GM19025 (cell line): Measurements from ENCODE around the gene SACS.
A peak's percentile ranks its signal among the peaks of the same experiment; 100 is the strongest.
"Not testable (repeated sequence)": the region's sequence is repeated elsewhere in the genome, so short reads cannot be mapped to it uniquely, and the experiment has no call there.

Source experiments
- ATAC-seq: cut with Tn5 transposase; IDR thresholded peaks from one replicate; pipeline ENCODE4 v1.9.1; 2021; ENCODE audit warnings: mild to moderate bottlenecking, low read depth, moderate library complexity; ENCODE audit not compliant: unreplicated experiment

Gene SACS

DNA sequence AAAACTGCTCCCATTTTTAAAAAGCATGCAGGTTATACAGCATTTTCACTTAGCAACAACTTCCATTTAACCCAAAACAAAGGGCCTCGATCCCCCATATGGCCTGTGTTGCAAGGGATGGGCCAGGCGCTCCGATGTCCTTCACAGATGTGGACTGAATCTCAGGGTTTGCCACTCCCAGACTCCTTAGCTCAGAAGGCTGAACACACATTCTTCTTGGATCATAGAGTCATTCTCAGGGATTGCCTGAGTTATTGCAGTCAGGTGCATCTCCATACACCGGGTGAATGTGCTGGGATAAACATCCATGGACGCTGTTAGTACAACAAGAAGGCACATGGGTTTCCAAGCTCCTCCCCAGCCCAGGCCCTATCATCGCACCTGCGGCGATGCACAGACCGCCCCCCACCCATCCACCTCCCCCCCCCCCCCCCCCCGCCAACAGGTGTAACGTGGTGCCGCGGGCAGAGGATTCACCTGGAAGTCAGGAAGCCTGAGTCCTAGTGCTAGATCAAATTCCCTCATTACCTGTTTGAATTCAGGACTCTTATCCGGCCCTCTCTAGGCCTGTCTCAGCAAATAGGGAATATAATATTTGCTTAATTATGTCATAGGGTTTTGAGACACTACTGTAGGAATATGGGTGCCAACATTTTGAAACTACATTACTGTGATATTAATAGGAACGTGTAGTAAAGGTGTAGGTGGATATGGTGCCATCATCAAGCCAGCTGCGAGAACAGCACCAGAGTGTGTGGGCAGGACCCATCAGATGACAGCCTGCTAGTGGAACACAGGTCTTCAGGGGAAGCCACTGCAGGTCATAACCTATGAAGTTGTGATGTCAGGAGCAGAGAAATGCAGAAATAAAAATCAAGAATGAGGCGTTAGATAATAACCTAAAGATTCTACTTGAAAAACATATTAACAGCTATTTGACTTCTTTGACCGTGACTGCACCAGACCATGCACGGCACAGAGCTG lies 110.9 kb downstream of the SACS start:
- no peak for ATAC-seq

DNA sequence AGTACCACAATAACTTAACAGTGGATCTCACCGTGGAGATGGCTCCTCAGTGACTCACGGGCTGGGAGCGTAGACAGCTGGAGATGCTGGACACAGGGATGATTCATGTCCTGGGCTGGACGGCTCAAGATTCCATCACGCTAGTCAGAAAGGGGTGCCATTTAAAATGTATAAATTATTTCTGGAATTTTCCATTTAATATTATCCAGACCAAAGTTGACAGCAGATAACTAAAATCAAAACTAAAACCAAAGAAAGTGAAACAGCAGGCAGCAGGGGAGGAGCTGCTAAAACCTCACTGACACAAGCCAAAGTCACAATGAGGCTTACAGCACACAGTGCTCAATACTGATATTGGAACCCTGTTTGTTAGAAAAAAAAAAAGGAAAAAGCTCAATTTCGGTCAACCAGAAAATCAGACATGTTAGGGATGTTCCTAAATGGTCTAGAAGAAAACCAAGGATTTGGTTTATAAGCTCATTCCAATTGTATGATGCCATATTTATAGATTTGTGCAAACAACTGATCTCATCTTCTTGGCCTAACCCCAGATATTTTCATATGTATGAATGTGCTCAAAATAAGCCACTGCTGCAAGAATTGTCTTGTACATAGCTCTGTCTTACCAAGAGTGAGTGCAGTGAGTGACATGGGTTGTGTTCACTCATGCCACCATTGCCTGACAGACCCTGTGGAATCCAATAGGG lies 111.8 kb downstream of the SACS start:
- ATAC-seq = peak; percentile 79

DNA sequence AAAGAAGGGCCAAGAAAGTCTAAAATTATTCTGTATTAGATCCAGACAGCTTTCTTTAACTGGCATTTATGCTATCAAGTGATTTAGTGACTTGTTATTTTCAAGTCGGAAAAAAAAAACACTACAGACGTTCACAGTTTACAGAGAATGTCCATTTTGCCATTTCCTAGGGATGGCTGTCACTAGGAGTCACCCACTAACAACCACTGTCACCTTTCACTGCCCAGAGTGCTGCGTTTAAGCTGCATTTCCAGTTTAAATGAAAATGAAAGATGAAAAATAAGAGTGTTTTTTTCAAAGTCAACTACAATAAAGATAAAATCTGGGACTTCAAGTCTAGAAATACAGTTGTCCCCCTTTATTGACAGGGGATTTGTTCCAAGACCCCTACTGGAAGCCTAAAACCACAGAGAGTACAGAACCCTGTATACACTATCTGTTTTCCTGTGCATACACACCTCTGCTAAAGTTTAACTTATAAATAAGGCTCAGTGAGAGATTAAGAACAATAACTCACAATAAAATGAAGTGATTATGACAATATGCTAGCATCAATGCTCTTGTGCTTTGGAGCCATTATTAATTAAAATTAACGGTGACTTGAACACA lies 112.5 kb downstream of the SACS start:
- peak; percentile 23 for ATAC-seq

DNA sequence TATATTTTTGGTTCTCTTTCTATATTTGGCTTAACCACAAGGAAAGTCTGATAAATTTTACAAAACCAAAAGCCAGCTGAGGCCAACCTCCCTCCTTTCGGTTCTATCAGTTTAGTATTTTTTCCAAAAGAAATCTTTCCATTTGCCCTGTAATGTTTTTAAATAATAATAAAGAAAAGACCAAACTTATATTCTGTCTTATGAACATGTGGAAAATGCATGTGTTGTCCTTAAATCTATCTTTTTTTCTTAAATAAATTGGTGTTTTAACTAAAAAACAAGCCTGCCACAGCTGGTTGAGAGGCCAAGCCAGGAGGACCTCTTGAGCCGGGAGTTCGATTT lies 113.6 kb downstream of the SACS start:
- no peak for ATAC-seq

DNA sequence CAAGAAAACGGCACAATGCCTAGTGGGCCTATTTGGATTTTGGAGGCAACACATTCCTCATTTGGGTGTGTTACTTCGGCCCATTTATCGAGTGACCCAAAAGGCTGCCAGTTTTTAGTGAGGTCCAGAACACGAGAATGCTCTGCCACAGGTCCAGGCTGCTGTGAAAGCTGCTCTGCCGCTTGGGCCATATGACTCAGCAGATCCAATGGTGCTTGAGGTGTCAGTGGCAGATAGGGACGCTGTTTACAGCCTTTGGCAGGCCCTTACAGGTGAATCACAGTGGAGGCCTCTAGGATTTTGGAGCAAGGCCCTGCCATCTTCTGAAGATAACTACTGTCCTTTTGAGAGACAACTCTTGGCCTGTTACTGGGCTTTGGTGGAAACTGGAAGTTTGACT lies 118.7 kb downstream of the SACS start:
- ATAC-seq = not testable (repeated sequence)

DNA sequence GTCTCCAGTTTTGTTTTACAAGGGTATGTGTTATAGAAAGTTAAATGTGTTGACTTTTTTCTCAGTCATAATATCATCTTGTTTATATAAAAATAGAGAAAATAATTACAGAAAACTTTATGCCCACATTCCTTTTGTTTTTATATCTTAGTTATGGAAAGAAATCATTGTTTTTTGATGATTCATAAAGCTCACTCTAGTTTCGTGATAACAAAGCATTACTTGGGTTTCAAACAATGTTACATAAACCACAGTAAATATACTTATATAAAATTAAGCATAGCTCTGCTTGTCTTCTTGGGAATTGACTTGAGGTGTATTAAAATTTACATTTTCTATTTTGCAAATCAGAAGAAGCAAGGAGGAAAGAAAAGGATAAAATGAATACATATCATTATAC lies 140.9 kb downstream of the SACS start:
- ATAC-seq = no peak

DNA sequence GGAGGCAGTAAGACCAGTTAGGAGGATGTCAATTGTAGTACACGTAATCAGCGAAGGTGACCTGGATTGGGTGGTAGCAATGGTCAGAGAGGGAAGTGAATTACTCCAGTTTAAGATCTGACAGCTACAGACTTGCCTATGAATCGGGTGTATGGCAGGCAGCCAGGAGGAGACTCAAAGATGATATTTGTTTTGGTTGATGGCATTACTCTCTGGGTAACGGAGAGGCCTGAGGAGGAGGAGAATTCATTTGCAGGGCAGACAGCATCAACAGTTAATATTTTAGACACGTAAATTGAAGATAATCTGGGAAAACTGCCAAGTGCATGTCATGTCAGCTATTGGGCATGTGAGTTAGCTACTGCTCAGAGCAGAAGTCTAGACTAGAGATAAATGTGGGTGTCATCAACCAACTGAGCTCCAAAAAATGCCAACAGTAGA lies 143.6 kb downstream of the SACS start:
- no peak for ATAC-seq

DNA sequence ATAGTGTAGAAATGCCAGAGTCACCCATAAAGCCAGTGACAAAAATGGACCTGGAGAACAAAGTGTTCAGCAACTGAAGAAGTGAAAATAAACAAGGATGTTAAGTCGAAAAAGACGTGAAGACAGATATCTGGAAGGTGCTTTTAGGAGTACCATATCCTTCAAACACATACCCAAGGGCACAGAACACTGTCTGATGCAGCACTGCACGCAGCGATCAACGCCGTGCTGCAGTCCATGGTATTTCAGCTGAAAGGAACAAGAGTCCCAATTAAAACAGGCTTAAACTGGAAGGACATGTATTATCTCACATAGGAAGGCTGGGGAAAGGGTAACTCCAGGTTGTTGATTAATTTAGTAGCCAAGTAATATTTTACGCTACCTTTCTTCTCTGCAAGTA lies 144.5 kb downstream of the SACS start:
- ATAC-seq = no peak

DNA sequence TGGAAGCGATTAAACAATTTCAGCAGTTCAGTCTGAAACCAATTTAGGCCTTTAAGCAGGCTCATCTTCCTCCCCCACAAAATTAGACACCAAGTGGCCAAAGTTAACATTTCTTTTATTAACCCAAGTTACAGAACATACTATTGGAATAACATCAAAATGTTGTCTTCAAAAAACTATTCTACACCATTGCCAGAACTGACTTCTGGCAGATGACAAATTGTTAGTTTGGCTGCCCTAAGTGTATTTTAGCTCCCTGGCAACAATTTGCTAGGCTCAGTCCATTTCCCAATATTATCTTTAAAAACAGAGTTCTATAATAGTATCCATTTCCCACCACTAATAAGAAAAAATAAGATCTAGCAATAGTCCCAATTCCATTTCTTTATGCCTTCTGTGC lies 144.9 kb downstream of the SACS start:
- ATAC-seq = no peak

DNA sequence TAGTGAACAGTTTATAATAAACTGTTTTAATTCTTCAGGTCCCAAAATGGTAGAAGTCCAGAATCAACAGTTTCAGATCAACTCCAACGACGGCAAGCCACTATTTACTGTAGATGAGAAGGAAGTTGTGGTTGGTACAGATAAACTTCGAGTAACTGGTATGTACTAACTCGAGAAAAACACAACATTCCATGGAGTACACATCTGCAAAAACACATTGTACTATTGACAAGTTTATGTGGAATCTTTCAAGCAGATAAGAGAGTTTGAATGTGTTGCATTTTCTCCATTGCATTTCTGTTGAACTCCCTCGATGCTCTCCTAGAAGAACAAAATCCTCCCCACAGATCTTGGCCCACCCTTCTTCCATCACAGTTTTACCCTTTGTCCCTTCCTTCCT lies 154.2 kb downstream of the SACS start:
- no peak for ATAC-seq
